Inferior parietal cortex (tissue), 1 donor: ENCODE results near the gene TSPAN17.

Experiments
- DNase-seq: peaks from one replicate; pipeline ENCODE4 v3.0.0-alpha.2; 2016; ENCODE audit errors: extremely low spot score

The TSPAN17 gene

DNA sequence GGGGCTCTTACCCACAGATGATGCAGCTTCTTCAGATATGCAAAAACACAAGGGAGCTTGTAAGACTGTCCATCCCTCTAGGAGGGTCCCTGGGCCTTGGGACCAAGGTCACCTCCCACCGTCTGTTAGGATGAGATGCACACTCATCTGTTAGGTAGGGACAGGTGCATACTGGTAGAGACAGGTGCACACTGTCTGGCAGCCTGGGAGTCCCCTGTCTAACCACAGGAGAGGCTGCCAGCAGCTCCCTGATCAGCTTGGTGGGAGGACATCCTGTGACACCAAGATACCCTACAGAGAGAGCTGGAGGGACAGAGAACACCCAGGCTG lies 13.2 kb downstream of the TSPAN17 start:
- no peak for DNase-seq

DNA sequence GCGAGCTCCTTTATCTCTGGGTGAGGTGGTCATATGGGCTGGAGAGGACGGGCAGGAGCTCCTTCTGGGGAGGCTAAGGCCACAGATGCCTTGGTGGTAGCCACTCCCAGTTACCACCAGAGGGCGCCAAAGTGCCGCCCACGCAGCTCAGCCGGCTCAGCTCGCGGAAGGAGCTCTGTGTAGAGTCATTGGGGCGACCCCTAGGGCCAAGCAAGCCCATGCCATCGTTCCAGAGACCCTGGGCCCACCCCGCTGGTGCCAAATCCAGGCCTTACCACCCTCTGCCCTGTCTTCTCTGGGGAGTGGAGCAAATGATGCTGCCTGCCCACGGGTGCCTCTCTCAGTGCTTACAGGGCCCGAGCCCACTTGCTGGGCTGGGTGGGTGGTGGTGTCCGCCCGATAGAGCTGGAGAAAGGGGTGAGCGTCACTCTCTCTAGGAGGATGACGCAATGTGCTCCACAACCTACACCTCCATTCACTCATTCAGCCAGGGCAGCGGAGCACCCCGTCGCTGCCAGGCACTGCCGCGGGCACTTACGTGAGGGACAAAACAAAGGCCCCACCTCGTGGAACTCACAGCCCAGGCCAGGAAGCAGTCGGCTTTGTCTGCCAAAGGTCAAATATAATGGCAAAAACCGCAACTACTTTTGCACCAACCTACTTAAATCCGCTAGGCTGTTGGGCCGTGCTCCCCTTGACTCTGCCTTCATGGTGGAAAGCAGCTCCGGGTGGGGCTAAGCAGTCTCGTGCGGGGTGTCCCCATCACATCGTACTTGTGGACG lies 13.8 kb downstream of the TSPAN17 start:
- DNase-seq = peak; percentile 87

DNA sequence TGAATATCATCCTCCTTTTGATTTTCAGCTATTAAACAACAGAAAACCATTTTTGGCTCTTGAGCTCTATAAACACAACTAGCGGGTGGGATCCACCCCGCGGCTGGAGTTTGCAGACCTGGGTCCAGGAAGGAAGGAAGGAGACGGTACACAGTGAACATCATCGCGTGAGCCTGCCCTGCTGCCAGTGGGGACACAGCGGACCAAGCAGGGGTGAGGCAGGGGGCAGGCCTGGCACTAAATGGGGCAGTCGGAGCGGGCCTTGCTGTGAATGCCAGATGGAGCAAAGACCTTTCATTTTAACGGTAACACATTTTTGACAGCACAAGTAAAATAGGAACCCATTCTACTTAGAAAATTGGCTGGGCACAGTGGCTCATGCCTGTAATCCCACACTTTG lies 14.4 kb downstream of the TSPAN17 start:
- no peak for DNase-seq

DNA sequence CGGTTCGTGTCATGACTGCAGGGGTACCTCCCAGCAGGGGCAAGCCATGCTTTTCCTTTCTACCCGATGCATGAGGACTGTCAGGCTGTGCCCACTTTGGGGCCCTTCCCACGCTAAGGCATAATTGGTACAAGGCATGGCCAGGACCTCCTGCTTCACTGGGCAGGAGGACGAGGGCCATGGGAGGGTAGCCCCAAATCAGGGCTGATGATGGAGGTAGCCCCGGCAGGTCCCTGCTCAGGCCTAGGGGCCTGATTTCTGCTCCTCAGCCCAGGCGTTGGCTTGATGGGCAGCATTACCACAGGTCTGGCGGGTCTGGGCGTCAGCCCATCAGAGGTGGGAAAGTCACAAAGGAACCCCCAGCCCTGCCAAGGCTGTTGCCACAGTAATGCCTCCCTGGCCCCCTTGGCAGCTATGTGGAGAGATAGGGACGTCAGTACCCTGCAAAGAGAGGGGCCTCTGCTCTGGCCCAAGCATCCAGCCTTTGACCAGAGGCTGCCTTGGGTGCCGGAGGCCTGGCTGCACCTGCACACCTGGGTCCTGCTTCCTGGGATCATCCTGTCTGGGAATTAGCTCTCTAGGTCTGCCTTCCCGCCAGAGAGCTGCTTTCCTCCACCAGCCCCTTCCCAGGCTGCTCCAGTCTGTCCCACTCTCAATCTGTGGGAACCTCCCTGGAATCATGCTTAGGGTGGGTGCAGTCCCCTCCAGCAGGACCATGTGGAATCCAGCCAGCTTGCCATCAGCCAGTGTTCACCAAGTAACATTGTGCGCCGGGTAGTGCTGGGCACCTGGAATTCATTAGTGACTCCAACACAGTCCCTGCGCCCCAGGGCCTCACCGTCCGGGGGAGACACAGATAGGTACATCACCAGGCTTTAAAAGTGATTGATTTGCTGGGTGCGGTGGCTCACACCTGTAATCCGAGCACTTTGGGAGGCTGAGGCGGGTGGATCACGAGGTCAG lies 15.4 kb downstream of the TSPAN17 start:
- no peak for DNase-seq

DNA sequence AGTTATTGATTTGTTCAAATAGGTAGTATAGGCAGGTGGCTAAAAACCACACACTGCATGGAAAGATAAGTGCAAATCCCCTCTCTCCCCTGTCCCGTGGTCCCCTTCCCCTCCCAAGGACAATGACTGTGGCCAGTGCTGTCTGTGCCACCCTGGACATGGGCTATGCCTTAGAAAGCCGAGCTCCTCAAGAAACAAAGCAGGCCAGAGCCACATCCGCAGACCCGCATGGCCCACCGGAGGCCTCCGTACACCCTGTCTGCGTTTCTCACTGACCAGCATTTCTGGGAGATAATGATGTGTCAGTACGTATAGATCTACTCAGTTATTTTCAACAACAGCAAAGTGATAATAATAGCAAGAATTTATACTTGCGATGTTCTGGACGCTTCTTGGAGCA lies 16.3 kb downstream of the TSPAN17 start:
- no peak for DNase-seq

DNA sequence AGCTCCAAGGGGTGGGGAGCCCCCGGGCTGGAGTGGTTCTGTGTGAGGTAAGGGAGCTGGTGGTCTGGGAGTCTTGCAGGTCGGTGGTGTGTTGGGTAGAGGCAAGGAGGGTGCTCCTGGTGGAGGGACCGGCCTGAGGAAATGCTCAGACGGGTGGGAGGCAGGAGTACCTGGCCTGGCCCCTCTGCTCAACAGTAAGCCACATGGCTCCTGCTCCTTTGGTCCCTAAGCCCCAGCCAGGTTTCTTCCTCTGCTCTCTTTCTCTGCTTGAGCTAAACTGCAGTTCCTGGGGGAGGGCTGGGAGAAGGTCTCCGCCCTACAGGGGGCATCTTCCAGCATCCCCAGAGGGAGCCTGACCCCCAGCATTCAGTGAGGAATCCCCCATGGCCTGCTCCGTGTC lies 17.2 kb downstream of the TSPAN17 start:
- DNase-seq = no peak

DNA sequence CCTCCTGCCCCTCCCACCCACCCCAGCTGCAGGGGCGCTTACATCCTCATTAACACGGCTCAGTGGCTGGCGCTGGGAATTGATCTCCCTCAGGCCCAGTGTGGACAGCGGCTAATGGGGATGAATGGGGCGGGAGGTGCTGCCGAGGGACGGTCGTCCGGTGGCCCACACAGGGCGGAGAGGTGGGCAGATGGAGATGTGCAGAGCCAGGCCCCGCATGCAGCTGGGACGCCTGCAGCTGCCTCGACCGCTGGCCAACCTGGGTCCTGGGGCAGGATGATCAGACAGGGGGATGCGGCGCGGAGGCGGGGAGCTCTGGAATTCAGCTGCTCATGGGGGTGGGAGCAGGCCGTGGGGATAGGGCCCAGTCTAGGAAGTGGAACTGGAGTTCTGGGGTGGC lies 17.6 kb downstream of the TSPAN17 start:
- no peak for DNase-seq

DNA sequence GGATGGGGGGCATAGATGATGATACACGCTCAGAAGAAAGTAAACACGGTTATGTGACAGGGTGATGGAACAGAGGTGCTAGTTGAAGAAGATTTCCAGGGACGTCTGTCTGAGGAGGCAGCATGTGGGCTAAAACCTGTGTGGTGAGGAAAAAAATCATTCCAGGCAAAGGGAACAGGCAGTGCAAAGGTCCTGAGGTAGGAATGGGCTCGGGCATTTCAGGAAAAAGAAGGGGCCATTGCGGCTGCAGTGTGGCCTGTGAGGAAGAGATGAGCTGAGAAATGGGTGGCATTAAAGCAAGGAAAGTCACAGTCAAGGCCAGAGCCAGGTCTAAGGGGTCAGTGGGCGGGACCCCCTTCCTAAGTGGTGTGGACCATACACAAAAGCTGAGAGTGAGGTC lies 18.2 kb downstream of the TSPAN17 start:
- DNase-seq = no peak

DNA sequence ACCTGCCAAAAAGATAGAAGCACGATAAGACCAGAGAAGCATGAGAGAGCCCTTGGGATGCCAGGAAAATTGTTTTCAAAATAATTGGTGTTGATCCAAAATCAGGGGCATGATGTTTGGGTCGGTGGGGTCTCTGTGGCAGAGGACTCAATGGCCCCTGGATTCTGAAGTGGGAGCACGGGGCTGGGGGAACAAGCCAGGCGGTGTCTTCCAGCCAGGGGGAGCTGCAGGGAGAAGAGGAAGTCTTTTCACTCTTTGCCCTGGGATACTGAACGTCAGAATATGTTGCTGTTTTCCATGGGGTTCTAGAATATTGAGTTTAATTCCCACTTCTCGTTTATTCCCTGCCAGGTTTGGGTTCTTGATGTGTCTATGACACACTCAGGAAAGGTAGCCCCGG lies 20.4 kb downstream of the TSPAN17 start:
- no peak for DNase-seq

DNA sequence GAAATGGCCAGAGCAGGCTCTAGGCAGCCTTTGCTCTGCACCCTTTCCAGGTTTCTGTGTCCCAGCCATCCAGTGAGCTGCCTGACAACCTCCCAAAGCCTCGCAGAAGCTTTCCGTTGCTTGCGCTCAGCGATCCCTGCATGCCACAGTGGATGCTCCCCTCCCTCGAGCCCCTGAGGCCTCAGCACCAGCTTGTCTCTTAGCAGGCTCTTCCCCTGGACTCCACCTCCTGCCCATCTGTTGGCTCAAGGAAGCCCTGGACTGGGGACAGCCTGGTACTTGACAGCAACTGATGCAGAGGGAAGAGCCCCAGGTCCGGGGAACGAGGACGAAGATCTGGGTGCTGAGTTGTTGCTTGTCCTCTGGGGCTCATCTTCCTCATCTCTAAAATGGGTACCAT lies 23.2 kb downstream of the TSPAN17 start:
- no peak for DNase-seq

DNA sequence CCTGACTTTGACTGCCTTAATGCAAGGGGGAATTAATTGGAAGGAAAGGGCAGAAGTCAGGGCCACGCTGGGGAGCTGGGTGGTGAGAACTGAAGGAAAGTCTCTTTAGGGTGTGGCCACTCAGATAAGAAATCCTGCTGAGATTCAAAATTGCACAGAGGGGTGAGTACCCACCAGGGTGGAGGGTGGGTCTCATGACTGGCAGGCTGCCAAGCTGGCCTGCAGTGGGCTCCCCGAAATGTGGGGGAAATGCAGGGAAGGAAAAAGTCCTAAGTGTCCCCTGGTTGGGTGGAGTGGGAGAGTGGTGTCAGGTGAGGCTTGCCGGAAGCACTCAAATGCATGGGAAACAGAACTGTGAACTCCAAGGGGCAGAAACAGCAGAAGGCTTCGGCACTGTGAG lies 24.1 kb downstream of the TSPAN17 start:
- DNase-seq = no peak

DNA sequence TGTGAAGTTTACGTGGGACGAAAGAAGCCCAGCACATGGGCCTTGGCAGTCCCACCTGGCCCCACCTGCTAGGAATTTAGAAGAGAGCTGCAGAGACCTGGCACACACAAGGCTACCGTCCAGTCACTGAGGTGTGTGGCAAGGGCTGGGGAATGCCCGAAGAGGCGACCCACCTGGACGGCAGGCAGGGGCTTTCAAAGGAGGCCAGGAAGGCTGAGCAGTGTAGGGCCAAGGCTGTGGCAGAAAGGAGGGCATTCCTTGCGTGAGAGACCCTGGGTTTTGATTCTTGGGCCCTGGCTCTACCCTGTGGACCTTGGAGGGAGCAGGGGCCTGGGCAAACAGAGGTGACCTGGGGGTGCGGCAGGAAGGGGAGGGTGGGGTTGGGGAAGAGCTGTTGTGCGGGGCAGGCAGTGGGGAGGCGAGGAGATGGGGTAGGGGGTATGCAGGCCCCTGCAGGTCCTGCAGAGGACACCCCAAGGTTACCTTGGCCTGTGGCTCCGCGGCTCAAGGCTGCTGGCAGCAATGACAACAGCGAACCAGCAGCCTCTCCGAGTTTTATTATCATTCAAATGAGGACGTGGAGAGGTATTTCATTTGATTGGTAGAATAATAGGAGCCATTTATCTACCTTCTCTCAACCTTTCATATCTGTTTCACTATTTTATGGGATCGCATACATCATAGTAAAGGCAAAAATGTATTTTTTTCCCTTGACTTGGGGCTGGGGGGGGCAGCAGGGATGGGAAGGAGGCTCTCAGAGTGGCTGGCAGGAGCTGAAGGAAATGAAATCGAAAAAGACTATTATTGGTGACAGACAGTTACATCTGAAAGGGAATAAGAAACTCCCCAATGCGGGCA lies 24.8 kb downstream of the TSPAN17 start:
- DNase-seq = no peak

DNA sequence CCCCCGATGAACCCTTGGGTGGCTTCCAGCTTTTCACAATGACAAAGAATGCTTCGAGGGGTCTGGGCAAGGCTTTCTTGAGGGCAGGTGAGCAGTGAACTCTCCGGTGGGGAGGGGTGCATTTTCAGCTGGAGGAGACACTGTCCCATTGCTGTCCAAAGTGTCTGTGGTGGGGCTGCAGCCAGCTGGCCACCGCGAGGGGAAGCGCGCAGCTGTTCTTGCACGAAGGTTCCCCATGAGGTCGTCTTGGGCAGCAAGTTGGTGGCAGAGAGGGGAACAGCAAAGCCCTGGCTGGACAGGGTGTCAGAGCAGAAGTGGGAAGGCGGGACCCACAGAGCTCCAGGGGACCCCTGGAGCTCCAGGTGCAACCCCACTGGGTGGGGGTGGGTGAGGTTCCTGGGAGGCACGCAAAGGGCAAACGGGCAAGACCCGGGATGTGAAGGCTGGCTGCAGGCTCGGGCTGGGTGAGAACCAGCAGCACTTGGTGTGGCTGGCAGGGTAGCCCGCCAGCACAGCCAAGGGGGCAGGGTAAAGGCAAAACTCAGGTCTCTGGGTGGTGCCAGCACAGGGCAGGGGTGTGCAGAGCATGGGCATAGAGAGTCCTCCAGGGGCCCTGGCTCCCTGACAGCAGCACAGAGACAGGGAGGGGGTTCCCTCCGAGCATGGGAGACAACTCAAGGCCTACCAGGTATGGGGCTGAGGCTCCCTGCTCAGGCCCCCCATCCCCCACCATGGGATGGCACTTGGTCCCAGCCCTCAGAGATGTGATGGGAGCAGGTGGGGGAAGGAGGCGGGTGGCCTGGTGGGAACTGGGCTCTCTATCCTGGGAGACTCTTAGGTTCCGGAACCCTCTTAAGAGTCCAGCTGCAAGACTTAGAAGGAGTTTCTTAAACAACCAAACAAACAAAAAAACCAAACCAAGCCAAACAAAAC lies 26.6 kb downstream of the TSPAN17 start:
- no peak for DNase-seq

DNA sequence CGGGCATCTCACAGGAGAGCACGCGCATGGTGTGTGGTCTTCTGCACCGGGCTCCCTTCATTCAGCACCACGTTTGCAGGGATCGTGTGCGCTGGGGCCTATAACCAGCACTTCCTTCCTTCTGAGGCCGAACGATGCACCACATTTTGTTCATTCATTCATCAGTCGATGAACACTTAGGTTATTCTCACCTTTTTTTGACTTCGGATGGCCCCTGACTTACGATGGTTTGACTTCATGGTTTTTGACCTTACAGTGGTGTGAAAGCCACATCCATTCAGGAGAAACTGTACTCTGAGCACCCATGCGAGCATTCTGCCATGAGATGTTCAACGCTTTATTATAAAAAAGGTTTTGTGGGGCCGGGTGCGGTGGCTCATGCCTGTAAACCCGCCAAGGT lies 27.5 kb downstream of the TSPAN17 start:
- no peak for DNase-seq

DNA sequence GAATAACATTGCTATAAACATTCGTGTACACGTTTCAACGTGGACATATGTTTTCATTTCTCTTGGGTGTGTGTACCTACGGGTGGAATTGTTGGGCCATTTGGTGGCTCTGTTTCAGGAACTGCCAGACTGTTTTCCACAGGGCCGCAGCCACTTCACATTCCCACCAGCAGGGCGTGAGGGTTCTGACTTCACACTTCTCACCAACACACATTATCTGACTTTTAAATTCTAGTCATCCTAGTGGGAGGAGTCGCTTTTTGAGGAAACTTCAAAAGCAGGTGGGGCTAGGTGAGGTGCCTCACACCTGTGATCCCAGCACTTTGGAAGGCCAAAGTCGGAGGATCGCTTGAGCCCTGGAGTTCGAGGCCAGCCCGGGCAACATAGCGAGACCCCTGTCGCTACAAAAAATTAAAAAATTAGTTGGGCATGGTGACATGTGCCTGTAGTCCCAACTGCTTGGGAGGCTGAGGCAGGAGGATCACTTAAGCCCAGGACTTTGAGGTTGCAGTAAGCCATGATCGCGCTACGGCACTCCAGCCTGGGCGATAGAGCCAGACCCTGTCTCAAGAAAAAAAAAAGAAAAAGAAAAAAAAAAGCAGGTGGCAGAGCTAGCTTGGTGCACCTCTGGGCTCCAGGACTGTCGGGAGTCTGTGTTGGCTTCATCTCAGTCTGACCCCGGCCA lies 28.5 kb downstream of the TSPAN17 start:
- DNase-seq = no peak

DNA sequence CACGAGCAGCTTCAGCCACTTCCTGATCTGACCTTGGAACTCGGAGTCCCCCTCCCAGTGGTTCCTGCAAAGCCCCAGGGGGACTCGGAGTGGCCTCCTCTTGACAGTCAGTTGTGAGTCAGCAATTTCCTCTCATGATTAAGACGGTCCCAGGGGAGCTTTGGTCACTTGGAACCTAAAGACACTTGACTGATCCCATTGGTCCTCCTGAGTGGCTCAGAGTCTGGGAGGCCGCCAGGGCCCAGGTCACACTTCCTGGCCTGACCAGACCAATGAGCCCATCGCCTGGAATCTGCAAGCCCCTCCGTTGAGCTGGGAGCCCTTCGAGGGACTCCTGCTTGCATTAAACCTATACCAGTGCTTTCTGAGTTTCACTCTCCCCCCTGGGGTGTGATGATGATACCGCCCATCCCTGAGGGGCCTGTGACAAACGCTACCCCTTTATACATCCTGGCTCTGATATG lies 29.1 kb downstream of the TSPAN17 start:
- no peak for DNase-seq

DNA sequence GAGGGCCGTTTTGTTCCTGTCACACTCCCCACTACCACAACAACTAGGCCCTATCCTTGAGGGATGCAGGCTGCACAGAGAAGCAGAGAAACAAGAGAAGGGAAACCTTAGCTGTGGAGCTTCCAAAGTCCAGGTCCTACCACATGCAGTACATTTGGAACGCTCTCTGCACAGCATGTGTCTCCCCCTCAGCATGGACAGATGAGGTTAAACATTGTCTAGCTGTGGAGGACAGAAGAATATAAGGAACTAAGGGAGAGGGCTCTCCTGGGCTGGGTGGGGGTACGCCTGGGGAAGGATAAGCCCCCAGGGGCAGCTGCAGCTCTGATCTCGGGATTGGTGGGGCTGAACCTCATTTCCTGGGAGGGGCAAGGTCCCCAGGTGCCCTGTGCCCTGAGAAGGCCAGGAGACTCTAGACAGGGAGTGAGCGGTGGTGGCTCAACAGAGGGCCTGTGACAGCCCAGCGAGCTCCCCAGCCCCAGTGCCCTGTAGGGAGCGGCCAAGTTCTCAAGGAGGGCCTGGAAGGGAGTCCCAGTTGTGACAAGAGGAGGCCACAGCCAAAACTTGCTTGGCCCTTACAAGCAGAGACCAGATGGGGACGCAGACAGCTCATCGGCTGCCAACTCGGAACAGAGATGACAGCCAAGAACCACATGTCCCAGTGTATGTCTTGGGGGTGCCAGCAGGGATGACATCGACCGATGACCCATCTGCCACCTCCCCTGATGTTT lies 30.1 kb downstream of the TSPAN17 start:
- no peak for DNase-seq

DNA sequence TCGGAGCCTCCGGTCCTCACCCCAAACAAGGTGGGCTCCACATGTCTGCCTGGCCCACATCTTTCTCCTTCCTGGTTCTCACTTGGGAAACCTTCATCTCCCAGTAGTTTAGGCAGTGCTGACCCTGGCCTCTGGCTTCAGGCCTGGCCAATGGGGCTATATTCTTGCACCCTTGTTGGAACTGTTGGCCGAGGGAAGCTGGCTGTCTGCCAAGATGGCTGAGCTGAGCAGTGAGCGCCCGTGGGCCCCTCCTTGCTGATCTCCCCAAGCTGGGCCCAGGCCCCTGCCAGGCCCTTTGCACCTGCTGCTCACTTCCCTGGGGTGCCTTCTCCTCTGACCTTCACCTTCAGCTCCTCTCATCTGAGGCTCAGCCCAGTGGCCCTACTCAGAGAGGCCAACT lies 31.3 kb downstream of the TSPAN17 start:
- DNase-seq = no peak

DNA sequence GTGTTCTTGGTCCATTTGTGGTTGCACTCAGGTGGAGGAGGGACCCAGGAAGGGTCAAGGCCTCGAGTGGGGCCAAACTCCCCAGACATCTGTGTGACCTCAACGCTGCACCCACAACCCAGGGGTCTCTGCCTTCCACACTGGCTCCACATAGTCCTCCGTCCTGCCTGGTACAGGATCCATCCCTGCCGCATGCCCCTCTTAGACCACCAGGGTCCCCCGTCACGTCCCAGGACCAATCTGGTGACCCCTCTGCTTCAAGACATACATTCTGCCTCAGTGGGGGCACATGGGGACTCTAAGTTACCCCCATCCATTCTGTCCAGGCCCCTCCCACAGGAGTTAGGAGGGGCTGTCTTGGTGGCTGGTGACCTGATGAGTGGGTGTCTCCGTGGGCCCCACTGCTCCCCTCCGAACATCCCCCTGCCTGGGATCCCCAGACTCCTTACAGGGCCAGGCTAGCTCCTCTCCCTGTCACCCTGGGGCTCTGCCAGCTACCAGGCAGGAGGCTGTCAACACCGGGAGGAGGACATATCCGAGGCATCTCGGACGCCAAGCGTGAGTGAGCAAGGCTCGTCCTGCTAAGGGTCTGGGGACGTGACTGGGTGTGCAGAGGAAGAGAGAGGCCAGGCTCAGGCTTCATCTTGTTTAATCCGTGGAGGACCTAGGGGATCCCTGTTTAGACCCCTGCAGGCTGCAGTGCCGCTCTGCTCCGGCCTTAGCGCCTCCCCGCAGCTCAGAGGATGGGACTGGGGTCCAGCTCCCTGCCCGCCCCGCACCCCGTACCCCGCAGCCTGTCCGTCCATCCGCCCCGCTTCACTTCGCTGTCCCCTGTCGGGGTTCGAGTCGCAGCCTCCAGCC lies 32.3 kb downstream of the TSPAN17 start:
- no peak for DNase-seq
